HL-60 (cell line): ENCODE data around the gene PIP5K1B.

Experiments
- DNase-seq, 2 experiments: peaks; one replicate each; pipeline ENCODE4 v3.0.0-alpha.2; 2010 to 2020; ENCODE audit warnings: low read depth in 1 of 2, low spot score in 1 of 2
- H3K27ac ChIP-seq: fragments of 250-450 bp; sonication (Bioruptor Pico); replicated peaks from 2 replicates; pipeline ENCODE4 v1.5.1; 2020; ENCODE audit warnings: mild to moderate bottlenecking, moderate library complexity
- H3K27me3 ChIP-seq: fragments of 250-450 bp; sonication (Bioruptor Pico); 2 replicates; pipeline ENCODE4 v1.5.1; 2021; ENCODE audit warnings: mild to moderate bottlenecking, moderate library complexity; ENCODE audit not compliant: insufficient read depth, poor library complexity, severe bottlenecking
- H3K4me3 ChIP-seq: replicated peaks from 2 replicates; pipeline ENCODE4 v1.5.1; 2011; ENCODE audit warnings: mild to moderate bottlenecking, control low read depth, low read length; ENCODE audit not compliant: insufficient read depth
- CTCF ChIP-seq: IDR thresholded peaks from one replicate; pipeline ENCODE4 v1.5.1; 2011; ENCODE audit warnings: low read length, control low read depth, inconsistent platforms; ENCODE audit not compliant: insufficient read depth
- GABPA ChIP-seq: IDR thresholded peaks from 2 replicates; pipeline ENCODE4 v1.6.1; 2012; ENCODE audit warnings: low read depth
- POLR2AphosphoS5 ChIP-seq: IDR thresholded peaks from 2 replicates; pipeline ENCODE4 v1.6.1; 2012; ENCODE audit warnings: low read depth
- REST ChIP-seq: IDR thresholded peaks from 2 replicates; pipeline ENCODE4 v1.6.1; 2012; ENCODE audit warnings: low read depth; ENCODE audit not compliant: insufficient replicate concordance
- SPI1 ChIP-seq: IDR thresholded peaks from 2 replicates; pipeline ENCODE4 v1.6.1; 2012; ENCODE audit warnings: low read depth, mild to moderate bottlenecking, borderline replicate concordance

The PIP5K1B gene

GRCh38 chr9:68717552-68718443, 12.8 kb downstream of the PIP5K1B start:
- Histone ChIP-seq H3K27me3 (no peaks in the 10 kb centered on the region), H3K27ac (no peak overlapping the region)

GRCh38 chr9:68719847-68720246, 14.8 kb downstream of the PIP5K1B start:
- TF ChIP-seq REST = no peak
- Histone ChIP-seq H3K27me3 (no peaks in the 10 kb centered on the region), H3K4me3 (no peak overlapping the region), H3K27ac (no peak overlapping the region)
- DNase-seq = no peak

More at GRCh38 chr9:68717552-68718443, 12.8 kb downstream of the PIP5K1B start:
- TF ChIP-seq REST (peak; percentile 73), POLR2AphosphoS5 (no peak)
- DNase-seq = no peak
- no peak overlapping the region for H3K4me3 ChIP-seq

GRCh38 chr9:68720656-68721313, 15.7 kb downstream of the PIP5K1B start:
- Histone ChIP-seq H3K4me3 (no peak overlapping the region), H3K27me3 (no peaks in the 10 kb centered on the region), H3K27ac (no peak overlapping the region)
- TF ChIP-seq SPI1 (no peak), REST (no peak), CTCF (no peak), GABPA (no peak), POLR2AphosphoS5 (no peak)
- no peak for DNase-seq

GRCh38 chr9:68721666-68722330, 16.8 kb downstream of the PIP5K1B start:
- H3K4me3 ChIP-seq = no peak overlapping the region
- no peak for TF ChIP-seq POLR2AphosphoS5
- no peak for TF ChIP-seq CTCF
- TF ChIP-seq SPI1 = no peak
- TF ChIP-seq REST = no peak
- TF ChIP-seq GABPA = no peak
- no peak for DNase-seq
- no peaks in the 10 kb centered on the region for H3K27me3 ChIP-seq
- H3K27ac ChIP-seq = no peak overlapping the region
